ENCODE measurements around the gene ANKRD18A.

Gene ANKRD18A

DNA sequence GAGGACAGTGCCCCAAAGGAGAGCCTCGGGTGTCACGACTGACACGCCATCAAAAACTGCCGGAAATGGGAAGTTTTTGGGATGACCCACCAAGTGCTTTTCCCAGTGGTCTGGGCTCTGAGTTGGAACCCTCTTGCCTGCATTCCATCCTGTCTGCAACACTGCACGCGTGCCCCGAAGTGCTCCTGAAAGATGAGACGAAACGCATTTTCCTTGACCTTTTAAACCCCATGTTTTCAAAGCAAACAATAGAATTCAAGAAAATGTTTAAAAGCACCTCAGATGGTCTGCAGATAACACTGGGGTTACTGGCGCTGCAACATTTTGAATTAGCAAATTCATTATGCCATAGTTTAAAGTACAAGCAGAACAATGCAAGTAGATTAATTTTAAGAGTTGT is 92.9 kb downstream of the ANKRD18A start:
- TF ChIP-seq, protein P1, sequence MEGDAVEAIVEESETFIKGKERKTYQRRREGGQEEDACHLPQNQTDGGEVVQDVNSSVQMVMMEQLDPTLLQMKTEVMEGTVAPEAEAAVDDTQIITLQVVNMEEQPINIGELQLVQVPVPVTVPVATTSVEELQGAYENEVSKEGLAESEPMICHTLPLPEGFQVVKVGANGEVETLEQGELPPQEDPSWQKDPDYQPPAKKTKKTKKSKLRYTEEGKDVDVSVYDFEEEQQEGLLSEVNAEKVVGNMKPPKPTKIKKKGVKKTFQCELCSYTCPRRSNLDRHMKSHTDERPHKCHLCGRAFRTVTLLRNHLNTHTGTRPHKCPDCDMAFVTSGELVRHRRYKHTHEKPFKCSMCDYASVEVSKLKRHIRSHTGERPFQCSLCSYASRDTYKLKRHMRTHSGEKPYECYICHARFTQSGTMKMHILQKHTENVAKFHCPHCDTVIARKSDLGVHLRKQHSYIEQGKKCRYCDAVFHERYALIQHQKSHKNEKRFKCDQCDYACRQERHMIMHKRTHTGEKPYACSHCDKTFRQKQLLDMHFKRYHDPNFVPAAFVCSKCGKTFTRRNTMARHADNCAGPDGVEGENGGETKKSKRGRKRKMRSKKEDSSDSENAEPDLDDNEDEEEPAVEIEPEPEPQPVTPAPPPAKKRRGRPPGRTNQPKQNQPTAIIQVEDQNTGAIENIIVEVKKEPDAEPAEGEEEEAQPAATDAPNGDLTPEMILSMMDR (IDR thresholded peaks at IDR 0.05; ENCODE audit: low read depth, low read length): no peak
- DNase-seq (ENCODE audit: low read depth in 2 of 2): no peak
- no peak overlapping the region for H3K4me3 ChIP-seq (replicated peaks in 1 of 2; ENCODE audit: low read depth in 2 of 2, low read length in 2 of 2)

GRCh38 chr9:38526591-38526990 is 93.8 kb downstream of the ANKRD18A start:
- TF ChIP-seq, protein P1 (IDR thresholded peaks at IDR 0.05; ENCODE audit: low read depth, low read length): no peak
- H3K4me3 ChIP-seq (replicated peaks in 1 of 2; ENCODE audit: low read depth in 2 of 2, low read length in 2 of 2): no peak overlapping the region
- no peak for DNase-seq (ENCODE audit: low read depth in 2 of 2)

- DNase-seq (ENCODE audit: low read depth in 2 of 2): no peak
- no peak overlapping the region for H3K4me3 ChIP-seq (replicated peaks in 1 of 2; ENCODE audit: low read depth in 2 of 2, low read length in 2 of 2)
- TF ChIP-seq, protein P1 (IDR thresholded peaks at IDR 0.05; ENCODE audit: low read depth, low read length): no peak
Measured at GRCh38 chr9:38523121-38523520, 97.3 kb downstream of the ANKRD18A start.

DNA sequence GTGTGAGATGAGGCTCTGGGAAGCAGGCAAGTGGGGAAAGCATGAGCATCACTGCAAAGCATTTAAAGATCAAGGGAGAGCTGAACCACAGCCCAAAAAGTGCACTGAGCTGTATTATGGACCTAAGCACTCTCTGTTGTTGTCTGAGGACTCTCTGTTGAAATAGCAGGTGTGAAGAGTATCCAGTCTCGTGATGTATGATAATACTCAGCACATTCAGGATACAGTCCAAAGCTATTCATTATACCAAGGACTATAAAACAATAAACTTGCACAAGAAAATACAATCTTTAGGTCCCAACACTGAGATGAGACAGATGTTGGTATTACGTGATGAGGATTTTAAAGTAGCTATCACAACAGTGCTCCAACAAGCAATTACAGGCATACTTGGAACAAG is 98.6 kb downstream of the ANKRD18A start:
- TF ChIP-seq, protein P1 (IDR thresholded peaks at IDR 0.05; ENCODE audit: low read depth, low read length): no peak
- no peak overlapping the region for H3K4me3 ChIP-seq (replicated peaks in 1 of 2; ENCODE audit: low read depth in 2 of 2, low read length in 2 of 2)
- no peak for DNase-seq (ENCODE audit: low read depth in 2 of 2)
